Karpas-422 (cell line): ENCODE data around the gene TFB2M. TPM values are rescaled to one million over a fixed set of nuclear protein-coding genes. Genes with fewer than 3 reads are reported as not detected.
A peak's percentile ranks its signal among the peaks of the same experiment; 100 is the strongest.

ENCODE experiments used
- DNase-seq: peaks from one replicate; pipeline ENCODE4 v3.0.0-alpha.2; 2015
- H2AFZ ChIP-seq: fragments of 200-600 bp; sonication (generic); 2 replicates; pipeline ENCODE4 v1.6.1; 2014; ENCODE audit warnings: antibody characterized with exemption, low read length, mixed read lengths
- H3K27ac ChIP-seq: fragments of 200-600 bp; sonication (generic); 2 replicates; pipeline ENCODE4 v1.5.1; 2014; ENCODE audit warnings: mild to moderate bottlenecking, low read length, moderate library complexity
- H3K27me3 ChIP-seq: fragments of 200-600 bp; sonication (generic); 2 replicates; pipeline ENCODE4 v1.6.1; 2014; ENCODE audit warnings: low read length, mixed read lengths
- H3K36me3 ChIP-seq: fragments of 200-600 bp; sonication (generic); 2 replicates; pipeline ENCODE4 v1.6.1; 2014; ENCODE audit warnings: low read length, mixed read lengths; ENCODE audit not compliant: insufficient read depth
- H3K4me1 ChIP-seq: fragments of 200-600 bp; sonication (generic); 2 replicates; pipeline ENCODE4 v1.6.1; 2014; ENCODE audit warnings: mild to moderate bottlenecking, low read length, mixed read lengths
- H3K4me2 ChIP-seq: fragments of 200-600 bp; sonication (generic); 2 replicates; pipeline ENCODE4 v1.6.1; 2014; ENCODE audit warnings: low read length, low read depth, mild to moderate bottlenecking; ENCODE audit not compliant: poor library complexity, severe bottlenecking
- H3K4me3 ChIP-seq: fragments of 200-600 bp; sonication (generic); 2 replicates; pipeline ENCODE4 v1.5.1; 2014; ENCODE audit warnings: mild to moderate bottlenecking, antibody characterized with exemption, low read length, mixed read lengths
- H3K79me2 ChIP-seq: fragments of 200-600 bp; sonication (generic); 2 replicates; pipeline ENCODE4 v1.6.1; 2014; ENCODE audit warnings: mild to moderate bottlenecking, low read length, mixed read lengths
- H3K9ac ChIP-seq: fragments of 200-600 bp; sonication (generic); 2 replicates; pipeline ENCODE4 v1.6.0; 2014; ENCODE audit warnings: low read length
- H3K9me2 ChIP-seq: fragments of 200-600 bp; sonication (generic), shearing (Covaris generic); replicated peaks from 2 replicates; pipeline ENCODE4 v1.6.0; 2014; ENCODE audit warnings: mild to moderate bottlenecking, low read length, moderate library complexity; ENCODE audit not compliant: insufficient read depth
- H3K9me3 ChIP-seq: fragments of 300-700, 200-600 bp; sonication (generic); 2 replicates; pipeline ENCODE4 v1.6.1; 2014; ENCODE audit warnings: low read length, mixed read lengths
- H4K20me1 ChIP-seq: fragments of 200-600 bp; sonication (generic); 2 replicates; pipeline ENCODE4 v1.6.1; 2014; ENCODE audit warnings: mild to moderate bottlenecking, antibody characterized with exemption, low read length, low read depth; ENCODE audit not compliant: insufficient read depth
- total RNA-seq: library from RNA; depleted of rRNA; stranded (reverse); fragments of >200 nt; shearing (Covaris generic); gene quantifications from 2 replicates; pipeline ENCODE4 v1.2.3, GENCODE V29; 2014; ENCODE audit warnings: low replicate concordance

The TFB2M gene
- total RNA-seq, 1 experiment from 2014 or later, result 20.5 TPM

GRCh38 chr1:246588159-246588721, 22.2 kb upstream of the TFB2M start:
- H3K9ac ChIP-seq, result no peak overlapping the region
- H3K9me2 ChIP-seq, result no peaks in the 10 kb centered on the region
- H3K4me1 ChIP-seq, result peaks cover 4% of the 10 kb centered on the region; the same call in 1 of the 2 replicates
- H3K4me2 ChIP-seq, result no peak overlapping the region
- no peak overlapping the region for H3K27ac ChIP-seq
- no peak overlapping the region for H2AFZ ChIP-seq
- H3K4me3 ChIP-seq, result no peak overlapping the region
- H3K27me3 ChIP-seq, result no peaks in the 10 kb centered on the region
- H3K9me3 ChIP-seq, result no peaks in the 10 kb centered on the region; the same call in 1 of the 2 replicates
- H4K20me1 ChIP-seq, result no peaks in the 10 kb centered on the region; the same call in 1 of the 2 replicates
- no peak for DNase-seq
- peaks cover 85% of the 10 kb centered on the region for H3K79me2 ChIP-seq
- H3K36me3 ChIP-seq, result peaks cover 35% of the 10 kb centered on the region

GRCh38 chr1:246587606-246588005, 21.5 kb upstream of the TFB2M start:
- Histone ChIP-seq H3K9me3 (no peaks in the 10 kb centered on the region; the same call in 1 of the 2 replicates), H3K79me2 (peaks cover 86% of the 10 kb centered on the region), H4K20me1 (no peaks in the 10 kb centered on the region; the same call in 1 of the 2 replicates), H3K36me3 (peaks cover 40% of the 10 kb centered on the region), H3K9me2 (no peaks in the 10 kb centered on the region), H3K4me2 (no peak overlapping the region), H3K9ac (no peak overlapping the region), H3K4me3 (no peak overlapping the region), H2AFZ (no peak overlapping the region), H3K27me3 (no peaks in the 10 kb centered on the region), H3K27ac (no peak overlapping the region), H3K4me1 (peaks cover 5% of the 10 kb centered on the region; the same call in 1 of the 2 replicates)
- no peak for DNase-seq

GRCh38 chr1:246587032-246587431, 21.0 kb upstream of the TFB2M start:
- H2AFZ ChIP-seq, result no peak overlapping the region
- H3K4me1 ChIP-seq, result peaks cover 5% of the 10 kb centered on the region; the same call in 1 of the 2 replicates
- H3K27ac ChIP-seq, result no peak overlapping the region
- peaks cover 86% of the 10 kb centered on the region for H3K79me2 ChIP-seq
- DNase-seq, result no peak
- H3K27me3 ChIP-seq, result no peaks in the 10 kb centered on the region
- no peaks in the 10 kb centered on the region; the same call in 1 of the 2 replicates for H4K20me1 ChIP-seq
- H3K9me3 ChIP-seq, result no peaks in the 10 kb centered on the region; the same call in 1 of the 2 replicates
- H3K4me2 ChIP-seq, result no peak overlapping the region
- peaks cover 42% of the 10 kb centered on the region for H3K36me3 ChIP-seq
- H3K9me2 ChIP-seq, result no peaks in the 10 kb centered on the region
- no peak overlapping the region for H3K4me3 ChIP-seq
- no peak overlapping the region for H3K9ac ChIP-seq

- Histone ChIP-seq H3K27me3 (no peaks in the 10 kb centered on the region), H3K9ac (no peak overlapping the region), H3K27ac (peak overlapping the region; percentile 39; the same call in 1 of the 2 replicates), H4K20me1 (no peaks in the 10 kb centered on the region; the same call in 1 of the 2 replicates), H3K36me3 (peaks cover 35% of the 10 kb centered on the region; the same call in 1 of the 2 replicates), H3K4me1 (peaks cover 32% of the 10 kb centered on the region), H3K4me3 (no peak overlapping the region), H3K4me2 (no peak overlapping the region), H3K9me2 (no peaks in the 10 kb centered on the region), H3K9me3 (no peaks in the 10 kb centered on the region; the same call in 1 of the 2 replicates), H3K79me2 (peaks cover 94% of the 10 kb centered on the region), H2AFZ (no peak overlapping the region)
- DNase-seq, result no peak
Observed at GRCh38 chr1:246583448-246584185, 17.6 kb upstream of the TFB2M start.

GRCh38 chr1:246583056-246583440, 17.0 kb upstream of the TFB2M start:
- Histone ChIP-seq H3K4me2 (no peak overlapping the region), H3K27ac (peak overlapping the region; percentile 39; the same call in 1 of the 2 replicates), H3K27me3 (no peaks in the 10 kb centered on the region), H4K20me1 (no peaks in the 10 kb centered on the region; the same call in 1 of the 2 replicates), H3K4me3 (no peak overlapping the region), H3K9ac (no peak overlapping the region), H3K9me2 (no peaks in the 10 kb centered on the region), H2AFZ (no peak overlapping the region), H3K9me3 (no peaks in the 10 kb centered on the region; the same call in 1 of the 2 replicates), H3K79me2 (peaks cover 94% of the 10 kb centered on the region), H3K36me3 (peaks cover 31% of the 10 kb centered on the region; the same call in 1 of the 2 replicates), H3K4me1 (peaks cover 37% of the 10 kb centered on the region)
- no peak for DNase-seq

- H3K4me2 ChIP-seq, result no peak overlapping the region
- no peak overlapping the region for H3K27ac ChIP-seq
- H3K9me3 ChIP-seq, result no peaks in the 10 kb centered on the region
- peaks cover 94% of the 10 kb centered on the region for H3K79me2 ChIP-seq
- H3K9ac ChIP-seq, result no peak overlapping the region
- H3K4me1 ChIP-seq, result peaks cover 43% of the 10 kb centered on the region
- H3K27me3 ChIP-seq, result no peaks in the 10 kb centered on the region
- no peaks in the 10 kb centered on the region for H3K9me2 ChIP-seq
- H4K20me1 ChIP-seq, result no peaks in the 10 kb centered on the region; the same call in 1 of the 2 replicates
- H3K36me3 ChIP-seq, result peaks cover 28% of the 10 kb centered on the region; the same call in 1 of the 2 replicates
- no peak for DNase-seq
- no peak overlapping the region for H2AFZ ChIP-seq
- H3K4me3 ChIP-seq, result no peak overlapping the region
Observed at GRCh38 chr1:246582301-246583055, 16.4 kb upstream of the TFB2M start.

- Histone ChIP-seq H3K27ac (peak overlapping the region; percentile 95), H3K9me2 (no peaks in the 10 kb centered on the region), H3K4me2 (peak overlapping the region; percentile 95), H2AFZ (no peak overlapping the region), H3K36me3 (peaks cover 23% of the 10 kb centered on the region; the same call in 1 of the 2 replicates), H3K27me3 (no peaks in the 10 kb centered on the region), H3K9me3 (no peaks in the 10 kb centered on the region), H4K20me1 (no peaks in the 10 kb centered on the region; the same call in 1 of the 2 replicates), H3K79me2 (peaks cover 99% of the 10 kb centered on the region), H3K4me1 (peaks cover 58% of the 10 kb centered on the region), H3K9ac (peak overlapping the region; percentile 41), H3K4me3 (peak overlapping the region; percentile 53)
- no peak for DNase-seq
Observed at GRCh38 chr1:246580497-246581370, 14.7 kb upstream of the TFB2M start.
